Endometrial microvascular endothelial cells (primary cell): ENCODE measurements around the gene C2CD3. TPM values are rescaled to one million over a fixed set of nuclear protein-coding genes. Genes with fewer than 3 reads are reported as not detected.

ENCODE experiments used
- in situ Hi-C: cut with HindIII; loops from 2 replicates; pipeline ENCODE4 v1.10.0; 2017; ENCODE audit warnings: low sequenced_read_pairs, low pct_unique_long_range_greater_than_20kb; ENCODE audit errors: inconsistent ontology term
- total RNA-seq: library from RNA; depleted of rRNA; stranded (reverse); fragments of >200 nt; gene quantifications from one replicate; pipeline ENCODE4 v1.2.3, GENCODE V29; 2015; ENCODE audit errors: inconsistent ontology term

C2CD3 gene
- total RNA-seq, 1 donor from 2014 or later, result 8.1 TPM

DNA sequence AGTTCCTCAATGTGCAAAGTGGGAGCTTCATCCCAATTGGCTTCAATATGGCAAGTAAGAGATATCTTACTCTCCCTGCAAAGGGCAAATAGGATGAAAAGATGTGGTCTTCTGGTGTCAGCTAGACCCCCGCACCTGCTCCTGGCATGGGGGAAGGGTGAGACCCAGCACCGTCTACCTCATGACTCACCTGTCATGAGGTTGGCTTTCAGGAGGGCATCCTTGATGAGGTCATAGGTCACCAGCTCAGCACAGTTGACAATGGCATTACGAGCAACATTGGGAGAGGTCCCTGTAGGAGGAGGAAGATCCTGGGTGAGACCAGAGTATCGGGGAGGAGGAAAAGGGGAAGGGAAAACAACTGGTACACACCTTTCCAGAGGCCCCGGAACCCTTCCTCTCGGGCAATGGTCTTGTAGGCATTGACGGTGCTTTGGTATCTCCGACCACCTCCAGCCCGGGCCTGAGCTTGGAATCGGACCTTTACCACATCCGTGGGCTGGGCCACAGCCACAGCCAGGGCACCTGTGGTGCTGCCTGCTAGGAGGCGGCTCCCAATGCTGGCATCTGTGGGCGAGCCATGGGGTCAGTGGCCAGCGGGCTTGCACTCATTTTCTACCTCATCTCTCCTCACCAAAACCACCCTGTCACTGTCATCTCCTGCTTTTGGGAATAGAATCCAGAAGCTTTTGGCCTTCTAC, 194.2 kb downstream of the C2CD3 start:
- in situ Hi-C loops, result no loop called here

DNA sequence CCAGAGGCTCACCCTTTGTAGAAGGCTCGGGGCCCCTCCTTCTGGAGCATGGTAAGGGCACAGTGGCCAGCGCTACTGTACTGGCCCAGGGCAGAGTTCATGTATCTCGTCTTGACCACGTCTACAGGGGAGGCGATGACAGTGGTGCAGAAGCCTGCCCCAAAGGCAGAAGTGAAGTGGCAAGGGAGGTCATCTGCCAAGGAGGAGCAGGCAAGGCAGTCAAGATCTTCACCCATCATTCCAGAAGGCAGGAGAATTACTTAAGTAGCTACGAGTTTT, 195.4 kb downstream of the C2CD3 start:
- in situ Hi-C loops, result no loop called here

DNA sequence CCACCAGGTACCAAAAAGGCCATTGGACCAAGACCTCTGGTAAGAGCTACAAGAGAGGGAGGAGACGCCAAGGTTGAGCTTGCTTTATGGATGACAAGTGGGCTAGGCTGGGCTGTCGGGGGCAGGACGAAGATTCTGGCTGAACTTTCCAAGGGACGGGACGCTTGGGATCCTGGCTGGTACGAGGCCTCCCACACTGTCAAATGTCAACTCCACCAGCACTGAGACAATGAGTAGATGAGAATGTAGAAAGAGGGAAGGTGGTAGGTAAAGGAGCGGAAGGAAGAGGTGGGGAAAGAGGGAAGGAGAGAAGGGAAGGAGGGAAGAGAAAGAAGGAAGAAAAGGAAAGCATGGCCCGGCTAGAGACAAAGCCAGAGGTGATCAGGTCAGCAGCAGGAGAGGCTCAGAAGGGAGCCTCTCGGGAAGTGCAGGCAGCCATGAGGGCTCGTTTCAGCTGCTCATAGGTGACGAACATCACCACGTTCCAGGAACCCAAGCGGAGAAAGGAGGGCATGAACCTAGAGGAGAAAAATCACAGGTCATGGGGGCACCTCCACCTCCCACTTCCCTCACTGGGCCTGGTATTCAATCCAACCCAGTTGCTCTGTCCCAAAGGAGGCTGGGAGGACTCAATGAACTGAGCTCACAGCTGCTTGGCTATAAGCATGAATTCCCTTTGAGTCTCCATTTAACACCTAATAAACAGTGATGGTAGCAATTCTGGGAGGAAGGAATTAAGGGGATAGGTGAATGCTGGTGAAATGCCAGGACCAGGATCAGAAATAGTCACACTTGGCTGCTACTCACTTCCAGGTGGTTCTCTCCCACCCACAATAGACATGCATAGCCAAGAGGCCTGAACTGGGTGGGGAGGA, 196.0 kb downstream of the C2CD3 start:
- in situ Hi-C loops, result no loop called here

DNA sequence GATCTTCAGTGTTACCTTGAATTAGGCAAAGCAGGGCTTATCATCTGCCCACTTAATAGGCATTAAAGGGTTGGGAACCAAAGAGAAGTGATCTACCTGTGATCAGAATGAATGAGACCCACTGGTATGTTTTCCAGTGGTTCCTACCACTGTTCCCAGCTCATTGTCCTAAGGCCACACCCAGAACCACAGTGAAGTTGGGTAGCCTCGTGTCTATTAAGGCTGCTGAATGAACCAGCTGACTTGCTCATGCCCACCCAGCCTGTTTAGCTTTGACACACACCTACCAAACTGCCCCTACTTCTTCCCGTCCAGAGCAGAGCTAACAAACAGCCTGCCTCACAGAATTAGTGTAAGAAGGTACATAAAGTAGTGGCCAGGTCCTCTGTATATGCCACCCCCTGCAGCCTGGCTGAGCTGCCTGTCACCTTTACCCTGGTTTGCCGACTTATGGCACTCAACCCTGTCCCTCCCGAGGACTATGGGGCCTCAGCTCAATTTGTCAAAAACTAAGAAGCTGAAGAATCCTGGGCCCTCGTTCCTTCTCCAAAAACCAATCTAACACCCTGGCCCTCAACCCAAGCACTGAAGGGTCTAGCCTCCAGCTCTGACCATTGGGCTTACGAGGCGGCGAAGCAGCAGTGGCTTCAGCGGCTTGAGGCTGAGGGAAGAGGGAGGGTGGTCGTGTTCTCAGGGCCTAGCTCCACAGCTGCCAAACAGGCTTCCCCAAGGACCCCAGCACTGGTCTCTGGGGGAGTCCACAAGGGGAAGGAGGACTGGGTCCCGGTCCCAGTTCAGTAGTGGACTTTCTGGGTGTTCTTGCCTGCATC, 198.0 kb downstream of the C2CD3 start:
- in situ Hi-C loops, result no loop called here

- in situ Hi-C loops, result no loop called here
These were observed 198.6 kb downstream of the C2CD3 start for GRCh38 chr11:73972187-73972586.

GRCh38 chr11:73971175-73971719, 199.6 kb downstream of the C2CD3 start:
- in situ Hi-C loops, result no loop called here

GRCh38 chr11:73969991-73970800, 200.6 kb downstream of the C2CD3 start:
- in situ Hi-C loops, result no loop called here

DNA sequence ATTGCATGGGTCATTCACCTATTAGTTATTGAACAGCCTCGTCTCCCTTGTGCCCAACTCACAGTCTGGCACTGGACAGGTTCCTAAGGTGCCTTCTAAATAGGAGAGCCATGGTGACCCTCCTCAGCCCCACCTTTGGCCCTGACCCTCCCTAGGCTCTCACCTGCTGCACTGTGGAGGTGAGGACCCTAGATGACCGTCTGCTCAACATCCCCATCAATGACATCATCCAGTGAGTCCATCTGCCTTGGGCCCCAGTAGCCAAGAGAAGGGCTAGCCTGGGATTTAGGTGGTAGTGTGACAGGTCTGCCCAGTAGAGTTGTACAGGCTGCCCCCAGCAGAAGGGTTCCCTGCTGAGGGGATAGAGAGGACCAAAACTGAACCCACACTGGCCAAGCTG, 201.7 kb downstream of the C2CD3 start:
- in situ Hi-C loops, result no loop called here

GRCh38 chr11:73968356-73968966, 202.3 kb downstream of the C2CD3 start:
- in situ Hi-C loops, result no loop called here

GRCh38 chr11:73965764-73966121, 205.1 kb downstream of the C2CD3 start:
- in situ Hi-C loops, result no loop called here

- in situ Hi-C loops, result no loop called here
These were observed 205.6 kb downstream of the C2CD3 start for GRCh38 chr11:73965076-73965763.

DNA sequence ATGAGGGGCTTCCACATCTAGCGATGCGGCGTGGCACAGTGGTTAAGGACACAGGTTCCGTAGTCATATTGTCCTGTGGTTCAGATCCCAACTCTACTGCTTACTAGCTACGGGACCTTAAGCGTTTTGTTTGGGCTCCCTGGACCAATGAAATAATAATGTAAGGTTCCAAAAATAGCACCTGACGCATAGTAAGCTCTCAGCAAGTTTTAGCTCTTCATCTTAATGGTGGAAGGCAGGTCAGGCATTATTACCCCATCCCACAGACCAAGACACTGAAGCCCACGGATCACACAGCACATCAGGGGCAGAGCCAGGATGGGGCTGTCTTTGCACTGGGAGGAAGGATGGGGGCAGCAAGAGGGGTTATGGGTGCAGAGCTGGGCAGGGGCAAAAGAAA, 206.9 kb downstream of the C2CD3 start:
- in situ Hi-C loops, result no loop called here

Other genes starting within 250 kb of the C2CD3 start
- not detected for gene DNAJB13, start 220.0 kb downstream of the C2CD3 start, total RNA-seq
- 0.74 TPM for gene UCP2, start 188.2 kb downstream of the C2CD3 start, total RNA-seq
- gene UCP3, start 161.9 kb downstream of the C2CD3 start, total RNA-seq, result 0.37 TPM
- 47.0 TPM for gene PPME1, start 287 bp upstream of the C2CD3 start, total RNA-seq
- gene P4HA3, start 140.6 kb upstream of the C2CD3 start, total RNA-seq, result 5.6 TPM
- gene PGM2L1, start 227.4 kb upstream of the C2CD3 start, total RNA-seq, result 6.0 TPM